IMR-90 (cell line): Measurements from ENCODE around the gene DNAH5.

Experiments used
- BHLHE40 ChIP-seq: fragments of 150-350 bp; IDR thresholded peaks from 2 replicates; pipeline ENCODE4 v1.6.1; 2016; ENCODE audit warnings: mild to moderate bottlenecking, low read depth, low read length
- FOS ChIP-seq: fragments of 150-350 bp; IDR thresholded peaks from 2 replicates; pipeline ENCODE4 v1.6.1; 2016; ENCODE audit warnings: low read depth, low read length
- MXI1 ChIP-seq: IDR thresholded peaks from 2 replicates; pipeline ENCODE4 v1.6.1; 2012; ENCODE audit warnings: low read depth, mild to moderate bottlenecking, low read length, moderate library complexity, borderline replicate concordance
- POLR2A ChIP-seq: IDR thresholded peaks from 2 replicates; pipeline ENCODE4 v1.6.1; 2012; ENCODE audit warnings: mild to moderate bottlenecking, low read depth, low read length
- RAD21 ChIP-seq: IDR thresholded peaks from 2 replicates; pipeline ENCODE4 v1.6.1; 2012; ENCODE audit warnings: low read length, improper control_type of control experiment
- SMC3 ChIP-seq: fragments of 150-350 bp; IDR thresholded peaks from 2 replicates; pipeline ENCODE4 v1.6.1; 2016; ENCODE audit warnings: low read depth, mild to moderate bottlenecking, antibody characterized with exemption, low read length, moderate library complexity
- USF2 ChIP-seq: fragments of 150-350 bp; IDR thresholded peaks from 2 replicates; pipeline ENCODE4 v1.6.1; 2017; ENCODE audit warnings: mild to moderate bottlenecking, antibody characterized with exemption, low read length, low read depth
- TF ChIP-seq, protein P1 (sequence below): conservative IDR thresholded peaks from 2 replicates; pipeline ENCODE4 v1.5.1; 2012; ENCODE audit warnings: mild to moderate bottlenecking, low read depth, low read length, improper control_type of control experiment
- TF ChIP-seq, protein P2 (sequence below): fragments of 150-350 bp; IDR thresholded peaks from 2 replicates; pipeline ENCODE4 v1.6.1; 2016; ENCODE audit warnings: low read depth, mild to moderate bottlenecking, low read length, moderate library complexity, borderline replicate concordance

GRCh38 chr5:13919087-13919486 lies 25.4 kb downstream of the DNAH5 start:
- no peak for TF ChIP-seq POLR2A
- TF ChIP-seq, protein P1, sequence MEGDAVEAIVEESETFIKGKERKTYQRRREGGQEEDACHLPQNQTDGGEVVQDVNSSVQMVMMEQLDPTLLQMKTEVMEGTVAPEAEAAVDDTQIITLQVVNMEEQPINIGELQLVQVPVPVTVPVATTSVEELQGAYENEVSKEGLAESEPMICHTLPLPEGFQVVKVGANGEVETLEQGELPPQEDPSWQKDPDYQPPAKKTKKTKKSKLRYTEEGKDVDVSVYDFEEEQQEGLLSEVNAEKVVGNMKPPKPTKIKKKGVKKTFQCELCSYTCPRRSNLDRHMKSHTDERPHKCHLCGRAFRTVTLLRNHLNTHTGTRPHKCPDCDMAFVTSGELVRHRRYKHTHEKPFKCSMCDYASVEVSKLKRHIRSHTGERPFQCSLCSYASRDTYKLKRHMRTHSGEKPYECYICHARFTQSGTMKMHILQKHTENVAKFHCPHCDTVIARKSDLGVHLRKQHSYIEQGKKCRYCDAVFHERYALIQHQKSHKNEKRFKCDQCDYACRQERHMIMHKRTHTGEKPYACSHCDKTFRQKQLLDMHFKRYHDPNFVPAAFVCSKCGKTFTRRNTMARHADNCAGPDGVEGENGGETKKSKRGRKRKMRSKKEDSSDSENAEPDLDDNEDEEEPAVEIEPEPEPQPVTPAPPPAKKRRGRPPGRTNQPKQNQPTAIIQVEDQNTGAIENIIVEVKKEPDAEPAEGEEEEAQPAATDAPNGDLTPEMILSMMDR = no peak
- TF ChIP-seq MXI1 = no peak
- no peak for TF ChIP-seq SMC3
- TF ChIP-seq USF2 = no peak
- no peak for TF ChIP-seq RAD21
- TF ChIP-seq FOS = no peak
- TF ChIP-seq BHLHE40 = no peak
- TF ChIP-seq, protein P2, sequence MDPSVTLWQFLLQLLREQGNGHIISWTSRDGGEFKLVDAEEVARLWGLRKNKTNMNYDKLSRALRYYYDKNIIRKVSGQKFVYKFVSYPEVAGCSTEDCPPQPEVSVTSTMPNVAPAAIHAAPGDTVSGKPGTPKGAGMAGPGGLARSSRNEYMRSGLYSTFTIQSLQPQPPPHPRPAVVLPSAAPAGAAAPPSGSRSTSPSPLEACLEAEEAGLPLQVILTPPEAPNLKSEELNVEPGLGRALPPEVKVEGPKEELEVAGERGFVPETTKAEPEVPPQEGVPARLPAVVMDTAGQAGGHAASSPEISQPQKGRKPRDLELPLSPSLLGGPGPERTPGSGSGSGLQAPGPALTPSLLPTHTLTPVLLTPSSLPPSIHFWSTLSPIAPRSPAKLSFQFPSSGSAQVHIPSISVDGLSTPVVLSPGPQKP = no peak
